SK-N-SH (cell line): ENCODE data around the gene MPDU1. TPM values are rescaled to one million over a fixed set of nuclear protein-coding genes. Genes with fewer than 3 reads are reported as not detected.

ENCODE experiments used
- CTCF ChIA-PET: fragments of 300-600, 350-600 bp; formaldehyde crosslinking; extraction: SDS; loops from one replicate; lab custom pipeline; 2021; lab: Yijun Ruan, JAX
- POLR2A ChIA-PET: fragments of 350-600 bp; sonication (Branson Sonifier 250); formaldehyde crosslinking; extraction: SDS; loops from one replicate; lab custom pipeline; 2020; ENCODE audit warnings: antibody characterized with exemption, inconsistent platforms; lab: Yijun Ruan, JAX
- DNase-seq: peaks from one replicate; pipeline ENCODE4 v3.0.0; 2012
- H2AFZ ChIP-seq: fragments of 200-600 bp; sonication (generic); 2 replicates; pipeline ENCODE4 v1.8.1; 2016; ENCODE audit warnings: antibody characterized with exemption, mild to moderate bottlenecking, low read depth
- H3F3A ChIP-seq: fragments of 200-600 bp; sonication (generic); replicated peaks from 2 replicates; pipeline ENCODE3; 2016; ENCODE audit warnings: antibody characterized with exemption, mild to moderate bottlenecking; ENCODE audit not compliant: insufficient read depth
- H3K27ac ChIP-seq, 2 experiments: fragments of 200-500 bp in 1 of 2; fragments of 200-600 bp in 1 of 2; sonication (Bioruptor generic) in 1 of 2; sonication (generic), shearing (Covaris generic) in 1 of 2; 2 replicates each; pipeline versions ENCODE4 v1.5.1 to v1.6.1; 2014 to 2016; ENCODE audit warnings: low read depth in 2 of 2, inconsistent platforms in 1 of 2, low read length in 1 of 2, mild to moderate bottlenecking in 1 of 2, mixed read lengths in 1 of 2
- H3K27me3 ChIP-seq: fragments of 200-600 bp; sonication (generic), shearing (Covaris generic); 2 replicates; pipeline ENCODE4 v1.6.1; 2016; ENCODE audit warnings: mixed run types; ENCODE audit not compliant: insufficient read depth
- H3K36me3 ChIP-seq, 2 experiments: fragments of 200-500 bp in 1 of 2; fragments of 200-600 bp in 1 of 2; sonication (Bioruptor generic) in 1 of 2; sonication (generic) in 1 of 2; replicated peaks in 1 of 2; 2 replicates each; pipeline versions ENCODE3 to v1.5.1; 2014 to 2016; ENCODE audit warnings: low read length in 1 of 2, mild to moderate bottlenecking in 1 of 2; ENCODE audit not compliant: insufficient read depth in 2 of 2, control insufficient read depth in 1 of 2
- H3K4me1 ChIP-seq, 2 experiments: fragments of 200-500 bp in 1 of 2; fragments of 200-600 bp in 1 of 2; sonication (Bioruptor generic) in 1 of 2; sonication (generic), shearing (Covaris generic) in 1 of 2; 2 replicates each; pipeline versions ENCODE4 v1.5.1 to v1.6.1; 2014 to 2016; ENCODE audit warnings: low read depth in 1 of 2, low read length in 1 of 2, mixed run types in 1 of 2; ENCODE audit not compliant: insufficient read depth in 2 of 2, control insufficient read depth in 1 of 2
- H3K4me2 ChIP-seq: fragments of 200-600 bp; sonication (generic), shearing (Covaris generic); 2 replicates; pipeline ENCODE4 v1.6.1; 2017; ENCODE audit warnings: mixed run types
- H3K4me3 ChIP-seq, 2 experiments: fragments of 200-500 bp in 1 of 2; fragments of 200-600 bp in 1 of 2; sonication (Bioruptor generic) in 1 of 2; sonication (generic), shearing (Covaris generic) in 1 of 2; 2 replicates each; pipeline versions ENCODE4 v1.5.1 to v1.8.1; 2014 to 2016; ENCODE audit warnings: low read depth in 2 of 2, inconsistent platforms in 1 of 2, low read length in 1 of 2, mild to moderate bottlenecking in 1 of 2, mixed read lengths in 1 of 2, moderate library complexity in 1 of 2
- H3K79me2 ChIP-seq: fragments of 200-600 bp; sonication (generic); 2 replicates; pipeline ENCODE4 v1.8.1; 2017; ENCODE audit warnings: mild to moderate bottlenecking; ENCODE audit not compliant: insufficient read depth
- H3K9ac ChIP-seq: fragments of 200-600 bp; sonication (generic); 2 replicates; pipeline ENCODE4 v1.6.1; 2017; ENCODE audit warnings: mixed run types
- H3K9me2 ChIP-seq: fragments of 200-600 bp; sonication (generic); 2 replicates; pipeline ENCODE4 v1.6.1; 2017; ENCODE audit warnings: mixed run types
- H3K9me3 ChIP-seq: fragments of 200-600 bp; sonication (generic); 2 replicates; pipeline ENCODE4 v1.6.1; 2017; ENCODE audit warnings: mixed run types, mild to moderate bottlenecking, moderate library complexity
- H4K20me1 ChIP-seq: fragments of 200-600 bp; sonication (generic); 2 replicates; pipeline ENCODE4 v1.6.1; 2017; ENCODE audit warnings: mild to moderate bottlenecking, mixed run types; ENCODE audit not compliant: insufficient read depth
- ELF1 ChIP-seq: IDR thresholded peaks from 2 replicates; pipeline ENCODE4 v1.4.0; 2012
- EP300 ChIP-seq, 2 experiments: IDR thresholded peaks; 2 replicates each; pipeline versions ENCODE4 v1.4.0 to v1.6.1; 2012; ENCODE audit warnings: borderline replicate concordance in 1 of 2, low read depth in 1 of 2, low read length in 1 of 2
- EZH2phosphoT487 ChIP-seq: fragments of 200-600 bp; sonication (generic); IDR thresholded peaks from 2 replicates; pipeline ENCODE4 v1.6.1; 2017; ENCODE audit warnings: low read depth, mixed run types, mild to moderate bottlenecking, antibody characterized with exemption, moderate library complexity, borderline replicate concordance
- FOSL2 ChIP-seq: IDR thresholded peaks from 2 replicates; pipeline ENCODE4 v1.4.0; 2012; ENCODE audit warnings: low read depth, mild to moderate bottlenecking, moderate library complexity, borderline replicate concordance
- FOXM1 ChIP-seq: IDR thresholded peaks from 2 replicates; pipeline ENCODE4 v1.4.0; 2012; ENCODE audit warnings: low read depth, mild to moderate bottlenecking
- GABPA ChIP-seq: IDR thresholded peaks from 2 replicates; pipeline ENCODE4 v1.4.0; 2012; ENCODE audit warnings: low read depth, mild to moderate bottlenecking
- GATA2 ChIP-seq: sonication (generic); formaldehyde crosslinking; IDR thresholded peaks from 2 replicates; pipeline ENCODE4 v1.5.0; 2020; ENCODE audit warnings: mild to moderate bottlenecking, missing genetic modification reagents
- MEF2A ChIP-seq: IDR thresholded peaks from 2 replicates; pipeline ENCODE4 v1.4.0; 2012; ENCODE audit warnings: low read depth, borderline replicate concordance
- NRF1 ChIP-seq: IDR thresholded peaks from 2 replicates; pipeline ENCODE4 v1.6.1; 2012; ENCODE audit warnings: low read depth, mild to moderate bottlenecking, low read length
- RXRA ChIP-seq: IDR thresholded peaks from 2 replicates; pipeline ENCODE4 v1.4.0; 2012; ENCODE audit warnings: low read depth, mild to moderate bottlenecking, borderline replicate concordance
- SMC3 ChIP-seq: IDR thresholded peaks from 2 replicates; pipeline ENCODE4 v1.6.1; 2012; ENCODE audit warnings: low read depth, low read length, improper control_type of control experiment
- TAF1 ChIP-seq: IDR thresholded peaks from 2 replicates; pipeline ENCODE4 v1.6.1; 2012; ENCODE audit warnings: low read depth, mild to moderate bottlenecking, low read length, moderate library complexity, borderline replicate concordance
- TCF12 ChIP-seq: IDR thresholded peaks from 2 replicates; pipeline ENCODE4 v1.4.0; 2012
- TEAD4 ChIP-seq: IDR thresholded peaks from 2 replicates; pipeline ENCODE4 v1.4.0; 2012; ENCODE audit warnings: mild to moderate bottlenecking, borderline replicate concordance; ENCODE audit not compliant: insufficient read depth
- USF1 ChIP-seq: IDR thresholded peaks from 2 replicates; pipeline ENCODE4 v1.4.0; 2012; ENCODE audit warnings: low read depth, borderline replicate concordance
- USF2 ChIP-seq: fragments of 150-350 bp; IDR thresholded peaks from 2 replicates; pipeline ENCODE4 v1.6.1; 2017; ENCODE audit warnings: antibody characterized with exemption, low read length, low read depth, borderline replicate concordance
- ZBTB33 ChIP-seq: IDR thresholded peaks from 2 replicates; pipeline ENCODE4 v1.4.0; 2012; ENCODE audit warnings: low read depth, borderline replicate concordance
- WGBS: methylation state at CpG from one replicate; pipeline ENCODE4 v1.1.6; 2017; ENCODE audit warnings: low lambda C conversion rate; 5-methylcytosine and 5-hydroxymethylcytosine counted together
- polyA plus RNA-seq, 3 experiments: library from polyadenylated mRNA; depleted of rRNA; stranded (reverse); fragments of >200 nt; gene quantifications; 2 replicates each; pipeline ENCODE4 v1.2.3, GENCODE V29; 2012

The MPDU1 gene
- polyA plus RNA-seq, 1 of the 3 experiments (the other 2 are of a cell fraction) = 126 TPM

GRCh38 chr17:7562208-7562605, 21.4 kb upstream of the MPDU1 start:
- CTCF ChIA-PET = interaction anchor here (2.2 to 10.7 kb wide), 8 partner anchors 10 to 213 kb away, joined by 11 to 236 read pairs (median 32); partner anchors contain the start of genes KCTD11, MPDU1, TMEM95 and TNFSF12

More at GRCh38 chr17:7562208-7562605, 21.4 kb upstream of the MPDU1 start:
- H3K4me2 ChIP-seq = peak overlapping the region; percentile 92
- H3K36me3 ChIP-seq = peaks cover 27 to 33% of the 10 kb centered on the region in 2 experiments
- H3K9me3 ChIP-seq = no peaks in the 10 kb centered on the region
- no peak overlapping the region for H2AFZ ChIP-seq
- H3K27me3 ChIP-seq = no peaks in the 10 kb centered on the region
- TF ChIP-seq FOSL2 = no peak
- no peak for TF ChIP-seq ZBTB33
- TF ChIP-seq GATA2 (CRISPR knock-in tag) = no peak
- no peak for TF ChIP-seq EP300 (IDR thresholded peaks at IDR 0.05; ENCODE audit: borderline replicate concordance in 1 of 2, low read depth in 1 of 2, low read length in 1 of 2)
- TF ChIP-seq FOXM1 = no peak
- TF ChIP-seq NRF1 = no peak
- no peak for TF ChIP-seq TEAD4
- no peak for TF ChIP-seq SMC3
- no peak for TF ChIP-seq USF1
- TF ChIP-seq EZH2phosphoT487 = no peak
- no peak for TF ChIP-seq MEF2A
- no peak for TF ChIP-seq TAF1
- no peak for TF ChIP-seq USF2
- TF ChIP-seq ELF1 = no peak
- TF ChIP-seq TCF12 = no peak
- TF ChIP-seq RXRA = no peak
- no peak for TF ChIP-seq GABPA
- H3K9me2 ChIP-seq = no peaks in the 10 kb centered on the region
- peak overlapping the region; percentile 88 to 90 for H3K4me3 ChIP-seq
- H3K27ac ChIP-seq = peak overlapping the region; percentile 16 to 85; a peak in 3 of 4 replicates
- peak overlapping the region; percentile 93 for H3K9ac ChIP-seq
- H3K4me1 ChIP-seq = peaks cover 17 to 51% of the 10 kb centered on the region in 2 experiments
- H3K79me2 ChIP-seq = peaks cover 53% of the 10 kb centered on the region
- peaks cover 8% of the 10 kb centered on the region for H3F3A ChIP-seq
- WGBS = 1% methylated on average over 24 of the region's 28 CpGs
- no peak for DNase-seq
- H4K20me1 ChIP-seq = no peaks in the 10 kb centered on the region
- POLR2A ChIA-PET = interaction anchor here (0.5 to 2.7 kb wide), 4 partner anchors 12 to 392 kb away, joined by 3 to 7 read pairs (median 4); partner anchors contain the start of gene TNFSF12
